GM12878 (cell line): ENCODE data around the gene FOXP1.

Source experiments
- FOXM1 ChIP-seq: IDR thresholded peaks from 2 replicates; pipeline ENCODE4 v1.6.1; 2012; ENCODE audit warnings: low read depth, mild to moderate bottlenecking, inconsistent platforms, low read length, moderate library complexity
- MYB ChIP-seq: fragments of 150-350 bp; IDR thresholded peaks from 2 replicates; pipeline ENCODE4 v1.6.1; 2014; ENCODE audit warnings: mild to moderate bottlenecking, low read depth, low read length, borderline replicate concordance
- SP1 ChIP-seq: IDR thresholded peaks from one replicate; pipeline ENCODE4 v1.6.1; 2011; ENCODE audit warnings: low read depth, low read length
- USF2 ChIP-seq: IDR thresholded peaks from 2 replicates; pipeline ENCODE4 v1.6.1; 2011; ENCODE audit warnings: low read depth, low read length, improper control_type of control experiment, borderline replicate concordance

GRCh38 chr3:71025516-71025915 lies 558.0 kb downstream of the FOXP1 start:
- TF ChIP-seq SP1 (no peak), USF2 (no peak), MYB (no peak), FOXM1 (no peak)
